ENCODE measurements around the gene PPRC1.

Gene PPRC1

GRCh38 chr10:102191956-102192355, 59.1 kb downstream of the PPRC1 start:
- DNase-seq, result no peak

GRCh38 chr10:102195296-102195870, 62.5 kb downstream of the PPRC1 start:
- no peak for DNase-seq

- no peak for DNase-seq
Observed at GRCh38 chr10:102196893-102197292, 64.1 kb downstream of the PPRC1 start.

- no peak for DNase-seq
Observed at GRCh38 chr10:102198027-102198426, 65.2 kb downstream of the PPRC1 start.
